Liver (tissue), 9 donors: ENCODE data around the gene PCSK6. TPM values are rescaled to one million over a fixed set of nuclear protein-coding genes. Genes with fewer than 3 reads are reported as not detected.

Source experiments
- DNase-seq: peaks from one replicate; pipeline ENCODE4 v3.0.0-alpha.2; 2017; ENCODE audit warnings: low spot score
- H3K27ac ChIP-seq, 2 donors: one replicate each; pipeline ENCODE4 v1.7.0; 2013; ENCODE audit warnings: inconsistent platforms in 2 of 2, low read length in 2 of 2, control low read depth in 1 of 2, low read depth in 1 of 2, mild to moderate bottlenecking in 1 of 2
- H3K27me3 ChIP-seq, 4 donors: one replicate each; pipeline versions ENCODE4 v1.6.1 to v1.7.0; 2013; ENCODE audit warnings: low read length in 3 of 4, inconsistent platforms in 1 of 4, mild to moderate bottlenecking in 1 of 4, moderate library complexity in 1 of 4; ENCODE audit not compliant: control insufficient read depth in 4 of 4, insufficient read depth in 4 of 4
- H3K36me3 ChIP-seq, 4 donors: one replicate each; pipeline versions ENCODE4 v1.6.1 to v1.7.0; 2013; ENCODE audit warnings: low read length in 3 of 4, mild to moderate bottlenecking in 3 of 4, low read depth in 1 of 4, moderate library complexity in 1 of 4; ENCODE audit not compliant: control insufficient read depth in 4 of 4, insufficient read depth in 3 of 4
- H3K4me1 ChIP-seq, 4 donors: one replicate each; pipeline versions ENCODE4 v1.6.1 to v1.7.0; 2013; ENCODE audit warnings: low read length in 3 of 4, mild to moderate bottlenecking in 3 of 4, moderate library complexity in 1 of 4; ENCODE audit not compliant: control insufficient read depth in 4 of 4, insufficient read depth in 4 of 4
- H3K4me3 ChIP-seq, 3 donors: one replicate each; pipeline versions ENCODE4 v1.6.1 to v1.7.0; 2013; ENCODE audit warnings: low read length in 3 of 3, control low read depth in 1 of 3, low read depth in 1 of 3, mild to moderate bottlenecking in 1 of 3
- H3K9ac ChIP-seq, 2 donors: one replicate each; pipeline ENCODE4 v1.7.0; 2013; ENCODE audit warnings: low read length in 2 of 2, mild to moderate bottlenecking in 2 of 2, moderate library complexity in 2 of 2, control low read depth in 1 of 2, low read depth in 1 of 2
- H3K9me3 ChIP-seq, 4 donors: one replicate each; pipeline versions ENCODE4 v1.6.1 to v1.7.0; 2013; ENCODE audit warnings: low read length in 3 of 4; ENCODE audit not compliant: control insufficient read depth in 4 of 4
- ATF3 ChIP-seq: IDR thresholded peaks from 2 replicates; pipeline ENCODE4 v1.6.1; 2016; ENCODE audit warnings: antibody characterized with exemption
- CTCF ChIP-seq: fragments of 150-350 bp; IDR thresholded peaks from 2 replicates; pipeline ENCODE4 v1.5.1; 2017; ENCODE audit warnings: improper control_type of control experiment, low read depth, low read length; ENCODE audit not compliant: missing input control
- EGR1 ChIP-seq, 2 donors: IDR thresholded peaks; 2 replicates each; pipeline ENCODE4 v1.6.1; 2016 to 2018; ENCODE audit warnings: antibody characterized with exemption in 2 of 2, low read depth in 2 of 2
- FOXA1 ChIP-seq: IDR thresholded peaks from 2 replicates; pipeline ENCODE4 v1.6.1; 2016; ENCODE audit warnings: antibody characterized with exemption
- FOXA2 ChIP-seq: IDR thresholded peaks from 2 replicates; pipeline ENCODE4 v1.6.1; 2016; ENCODE audit warnings: antibody characterized with exemption
- HNF4G ChIP-seq: IDR thresholded peaks from 2 replicates; pipeline ENCODE4 v1.6.1; 2016; ENCODE audit warnings: antibody characterized with exemption
- JUND ChIP-seq, 2 donors: IDR thresholded peaks; 2 replicates each; pipeline ENCODE4 v1.6.1; 2016; ENCODE audit warnings: antibody characterized with exemption in 2 of 2
- NR2F2 ChIP-seq: IDR thresholded peaks from 2 replicates; pipeline ENCODE4 v1.6.1; 2016; ENCODE audit warnings: antibody characterized with exemption
- RAD21 ChIP-seq, 2 donors: IDR thresholded peaks; 2 replicates each; pipeline ENCODE4 v1.6.1; 2016; ENCODE audit warnings: antibody characterized with exemption in 2 of 2, mild to moderate bottlenecking in 2 of 2
- REST ChIP-seq: IDR thresholded peaks from 2 replicates; pipeline ENCODE4 v1.6.1; 2016; ENCODE audit warnings: antibody characterized with exemption, mild to moderate bottlenecking
- RXRA ChIP-seq, 2 donors: IDR thresholded peaks; 2 replicates each; pipeline ENCODE4 v1.6.1; 2017 to 2018; ENCODE audit warnings: antibody characterized with exemption in 2 of 2, mild to moderate bottlenecking in 1 of 2
- SP1 ChIP-seq: IDR thresholded peaks from 2 replicates; pipeline ENCODE4 v1.6.1; 2018; ENCODE audit warnings: antibody characterized with exemption, mild to moderate bottlenecking
- TAF1 ChIP-seq: conservative IDR thresholded peaks from 2 replicates; pipeline ENCODE4 v1.6.1; 2016; ENCODE audit warnings: antibody characterized with exemption, mild to moderate bottlenecking
- ZBTB33 ChIP-seq: IDR thresholded peaks from 2 replicates; pipeline ENCODE4 v1.6.1; 2016; ENCODE audit warnings: antibody characterized with exemption
- WGBS: extraction: QIAGEN DNeasy Blood & Tissue Kit; methylation state at CpG from one replicate; pipeline ENCODE4 v1.1.7; 2013; 5-methylcytosine and 5-hydroxymethylcytosine counted together
- polyA plus RNA-seq, 2 donors: library from polyadenylated mRNA; stranded (reverse) in 1 of 2; unstranded in 1 of 2; fragments of 200-250 nt in 1 of 2; fragments of >200 nt in 1 of 2; fragmentation: Nextera tagmentation in 1 of 2; extraction: Ambion mirVana in 1 of 2; gene quantifications; one replicate each; pipeline versions ENCODE4 v1.2.1 to v1.2.3, GENCODE V29; 2013 to 2015
- total RNA-seq, 2 donors: library from RNA; depleted of rRNA; stranded (reverse); fragments of >200 nt; gene quantifications; one replicate each; pipeline ENCODE4 v1.2.3, GENCODE V29; 2014
- donor health status: healthy.
- donor health status: healthy.
- donor health status: healthy.
- donor health status: healthy.
- donor health status: healthy.

Gene PCSK6
- total and polyA plus RNA-seq, 4 donors, result 94.8 to 398 (median 168) TPM

- H3K9ac ChIP-seq, result no peak overlapping the region
- H3K9me3 ChIP-seq, result no peaks in the 10 kb centered on the region
- H3K27me3 ChIP-seq, result no peaks in the 10 kb centered on the region
- no peak overlapping the region for H3K4me3 ChIP-seq
- no peak for DNase-seq
- TF ChIP-seq ZBTB33, result no peak
- no peak for TF ChIP-seq SP1
- H3K4me1 ChIP-seq, result no peaks in the 10 kb centered on the region
- WGBS, result 93% methylated on average over 6 of the region's 6 CpGs
- peaks cover 8 to 68% (median 49%) of the 10 kb centered on the region in 4 donors for H3K36me3 ChIP-seq
- H3K27ac ChIP-seq, result no peak overlapping the region
Observed at GRCh38 chr15:101399431-101399830, 90.1 kb downstream of the PCSK6 start.

- DNase-seq, result no peak
- Histone ChIP-seq H3K4me3 (no peak overlapping the region), H3K9ac (no peak overlapping the region), H3K9me3 (no peaks in the 10 kb centered on the region), H3K4me1 (no peaks in the 10 kb centered on the region), H3K27ac (no peak overlapping the region), H3K27me3 (no peaks in the 10 kb centered on the region), H3K36me3 (peaks cover 12 to 77% (median 54%) of the 10 kb centered on the region in 4 donors)
- no peak for TF ChIP-seq SP1
- TF ChIP-seq REST, result no peak
- no peak for TF ChIP-seq NR2F2
- WGBS, result 97% methylated on average over 24 of the region's 24 CpGs
Observed at GRCh38 chr15:101398247-101398646, 91.3 kb downstream of the PCSK6 start.

GRCh38 chr15:101397521-101398003, 91.9 kb downstream of the PCSK6 start:
- 80% methylated on average over 12 of the region's 12 CpGs for WGBS
- H3K27me3 ChIP-seq, result no peaks in the 10 kb centered on the region
- TF ChIP-seq SP1 (no peak), TAF1 (no peak), FOXA1 (no peak), ATF3 (no peak), RAD21 (IDR thresholded peaks at IDR 0.05) (no peak), NR2F2 (no peak), EGR1 (IDR thresholded peaks at IDR 0.05; ENCODE audit: low read depth in 2 of 2) (no peak), RXRA (IDR thresholded peaks at IDR 0.05) (no peak), JUND (IDR thresholded peaks at IDR 0.05) (no peak), FOXA2 (no peak), CTCF (no peak), REST (no peak), ZBTB33 (no peak), HNF4G (no peak)
- H3K9ac ChIP-seq, result no peak overlapping the region
- no peak for DNase-seq
- no peaks in the 10 kb centered on the region for H3K4me1 ChIP-seq
- H3K9me3 ChIP-seq, result no peaks in the 10 kb centered on the region
- no peak overlapping the region for H3K27ac ChIP-seq
- no peak overlapping the region for H3K4me3 ChIP-seq
- peaks cover 17 to 84% (median 59%) of the 10 kb centered on the region in 4 donors for H3K36me3 ChIP-seq
